GM21360 (cell line): ENCODE data around the gene LZTR1.
"Not testable (repeated sequence)": the region's sequence is repeated elsewhere in the genome, so short reads cannot be mapped to it uniquely, and the experiment has no call there.

ENCODE experiments used
- ATAC-seq: cut with Tn5 transposase; IDR thresholded peaks from one replicate; pipeline ENCODE4 v1.9.1; 2021; ENCODE audit warnings: mild to moderate bottlenecking, moderate library complexity; ENCODE audit not compliant: unreplicated experiment

LZTR1 gene

DNA sequence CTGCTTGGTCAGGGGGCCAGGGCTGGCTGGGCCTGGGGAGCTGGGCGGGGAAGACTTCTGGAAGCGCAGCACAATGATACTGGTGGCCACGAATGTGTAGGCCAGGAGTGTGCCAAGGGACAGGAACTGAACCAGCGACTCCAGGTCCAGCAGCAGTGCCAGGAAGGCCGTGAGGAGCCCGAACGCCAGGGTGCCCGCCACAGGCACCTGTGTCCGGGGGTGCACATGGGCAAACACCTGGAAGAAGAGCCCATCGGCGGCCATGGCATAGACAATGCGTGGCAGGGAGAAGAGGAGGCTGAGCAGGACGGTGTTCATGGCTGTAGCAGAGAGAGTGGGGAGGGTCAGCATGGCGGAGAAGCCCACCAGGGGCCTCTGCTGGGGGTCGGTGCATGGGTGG lies 47.9 kb downstream of the LZTR1 start:
- ATAC-seq = no peak

DNA sequence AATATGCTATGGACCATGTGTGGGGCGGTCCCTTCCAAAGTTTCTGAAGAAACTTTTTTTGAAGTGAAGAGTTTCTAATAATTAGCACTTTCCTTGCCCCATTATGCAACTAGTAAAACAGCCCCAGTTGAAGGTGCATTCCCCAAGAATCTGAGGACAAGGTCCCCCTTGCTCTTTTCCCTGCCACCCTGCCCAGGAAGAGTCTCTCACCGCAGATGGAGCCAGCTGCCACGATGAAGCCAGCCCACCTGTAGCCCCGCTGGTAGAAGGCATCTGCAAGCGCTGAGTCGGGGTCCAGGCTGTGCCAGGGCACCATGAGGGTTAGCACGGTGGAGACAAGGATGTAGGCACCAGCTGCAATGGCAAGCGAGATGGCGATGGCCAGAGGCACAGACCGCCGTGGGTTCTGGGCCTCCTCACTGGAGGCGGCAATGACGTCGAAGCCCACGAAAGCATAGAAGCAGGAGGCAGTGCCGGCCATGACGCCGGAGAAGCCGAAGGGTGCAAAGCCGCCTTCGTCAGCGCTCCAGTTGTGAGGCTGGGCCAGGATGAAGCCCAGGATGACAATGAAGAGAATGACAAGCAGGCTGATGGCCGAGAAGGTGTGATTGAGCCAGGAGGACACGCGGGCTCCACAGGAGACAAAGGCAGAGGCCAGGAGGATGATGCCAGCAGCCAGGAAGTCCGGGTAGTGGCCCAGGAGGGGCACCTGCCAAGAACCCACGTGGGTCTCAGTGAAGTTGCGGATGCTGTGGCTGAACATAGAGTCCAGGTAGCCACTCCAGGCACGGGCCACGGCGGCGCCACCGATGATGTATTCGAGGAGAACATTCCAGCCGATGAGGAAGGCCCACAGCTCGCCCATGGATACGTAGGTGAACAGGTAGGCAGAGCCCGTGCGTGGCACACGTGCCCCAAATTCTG lies 48.8 kb downstream of the LZTR1 start:
- no peak for ATAC-seq

DNA sequence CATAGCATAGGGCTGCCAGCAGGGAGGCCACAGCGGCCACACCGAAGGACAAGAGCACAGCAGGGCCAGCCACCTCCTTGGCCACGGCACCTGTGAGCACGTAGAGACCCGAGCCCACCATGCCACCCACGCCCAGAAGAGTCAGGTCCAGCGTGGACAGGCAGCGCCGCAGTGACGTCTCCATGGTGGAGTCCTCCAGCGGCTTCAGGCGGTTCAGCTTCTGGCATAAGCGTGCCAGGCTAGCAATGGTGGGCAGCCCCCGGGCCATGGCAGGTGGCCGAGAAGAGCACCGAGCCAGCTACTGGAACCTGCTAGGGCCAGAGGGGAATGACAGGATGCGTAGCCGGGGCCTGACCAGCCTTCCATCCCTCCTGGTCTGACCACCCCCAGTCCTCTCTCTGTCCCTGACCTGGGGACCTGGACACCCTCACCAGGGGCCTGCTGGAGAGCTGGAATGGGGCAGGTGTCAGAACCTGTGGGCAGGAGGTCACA lies 49.5 kb downstream of the LZTR1 start:
- no peak for ATAC-seq

DNA sequence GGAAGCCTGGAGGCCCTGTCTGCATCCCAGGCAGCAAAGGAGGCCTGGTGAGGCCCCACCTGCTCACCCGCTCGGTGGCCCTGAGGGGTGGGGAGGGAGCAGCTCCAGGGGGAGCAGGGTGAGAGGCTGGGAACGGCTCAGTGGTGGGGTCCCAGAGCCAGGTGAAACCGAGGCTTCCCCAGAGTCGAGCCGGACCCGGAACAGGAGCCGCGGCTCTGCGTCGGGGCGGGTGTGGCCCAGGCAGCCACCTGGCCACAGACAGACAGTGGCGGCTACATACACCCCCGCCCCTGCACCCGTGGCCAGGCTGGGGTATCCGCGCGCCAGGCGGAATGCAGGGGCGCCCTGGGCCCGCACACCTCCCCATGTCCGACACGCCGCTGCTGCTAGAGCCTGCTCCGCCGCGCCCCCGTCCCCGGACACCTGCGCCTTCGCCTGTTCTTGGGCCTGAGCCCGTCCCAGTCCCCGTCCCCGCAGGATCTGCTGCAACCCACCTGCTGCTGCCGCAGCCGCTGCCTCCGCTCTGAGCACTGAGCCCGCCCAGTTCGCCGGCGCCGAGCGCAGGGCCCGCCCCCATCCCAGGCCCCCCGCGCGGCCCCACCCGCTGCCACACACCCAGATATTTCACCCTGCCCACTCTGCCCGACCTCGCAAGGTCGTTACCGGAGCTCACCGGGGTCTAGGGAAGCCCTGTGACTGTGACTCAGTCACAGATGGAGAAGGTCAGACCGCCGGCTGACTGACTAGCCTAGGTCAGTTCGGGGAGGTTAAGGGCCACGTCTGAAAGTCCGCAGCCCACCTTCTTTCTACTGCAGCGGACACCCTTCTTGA lies 50.2 kb downstream of the LZTR1 start, which contains the start of gene SLC7A4:
Gene SLC7A4, minus strand, starts transcription at position 525 of the 831 bp plus-strand sequence. CDS start 749 bp downstream, outside the sequence.
- no peak for ATAC-seq

DNA sequence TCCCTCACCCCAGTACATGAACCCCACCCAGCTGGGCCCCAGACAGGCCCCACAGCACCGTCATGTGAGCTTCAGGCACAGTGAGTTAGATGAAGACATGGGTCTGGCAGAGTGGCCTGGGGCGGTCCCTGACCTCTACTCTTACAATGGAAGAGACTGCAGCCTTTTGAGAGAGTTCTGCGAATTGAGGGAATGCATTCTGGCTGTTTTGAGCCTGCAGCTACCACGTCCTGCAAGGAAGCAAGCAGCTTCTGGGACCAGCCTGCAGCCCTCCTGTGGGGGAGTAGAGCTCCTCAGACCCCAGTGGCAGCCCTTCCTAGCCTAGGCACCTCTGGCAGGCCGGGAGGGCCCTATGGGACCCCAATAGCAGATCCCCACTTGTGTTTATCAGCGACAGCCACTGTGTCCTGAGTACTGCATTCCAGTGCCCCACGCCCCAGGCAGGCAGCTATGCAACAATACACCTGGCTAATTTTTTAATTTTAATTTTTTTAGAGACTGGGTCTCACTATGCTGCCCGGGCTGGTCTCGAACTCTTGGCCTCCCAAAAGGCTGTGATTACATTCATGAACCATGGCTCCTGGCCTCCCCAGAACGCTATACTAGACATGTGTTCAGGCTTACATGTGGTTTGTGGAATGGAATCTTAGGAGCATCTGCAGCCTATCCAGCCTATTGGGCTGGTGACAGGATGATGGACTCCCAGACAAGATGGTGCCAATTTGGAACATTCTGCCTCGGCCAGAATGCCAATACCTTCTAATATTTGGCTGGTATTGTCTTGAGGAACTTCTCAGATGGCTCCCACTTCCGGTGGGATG lies 51.0 kb downstream of the LZTR1 start:
- no peak for ATAC-seq

DNA sequence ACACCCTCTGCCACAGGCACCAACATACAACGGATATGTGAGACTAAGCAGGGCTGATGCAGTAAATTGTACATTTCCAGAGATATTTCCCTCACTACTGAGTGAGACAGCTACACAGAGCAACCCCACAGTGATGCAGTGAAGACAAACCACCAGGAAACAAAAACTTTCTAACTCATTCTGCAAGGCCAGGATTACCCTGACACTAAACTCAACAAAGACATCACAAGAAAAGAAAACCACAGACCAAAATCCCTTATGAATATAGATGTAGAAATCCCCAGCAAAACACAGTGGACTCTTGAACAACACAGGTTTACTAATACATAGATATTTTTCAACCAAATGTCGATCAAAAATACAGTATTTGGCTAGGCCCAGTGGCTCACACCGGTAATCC lies 51.8 kb downstream of the LZTR1 start:
- ATAC-seq = no peak

DNA sequence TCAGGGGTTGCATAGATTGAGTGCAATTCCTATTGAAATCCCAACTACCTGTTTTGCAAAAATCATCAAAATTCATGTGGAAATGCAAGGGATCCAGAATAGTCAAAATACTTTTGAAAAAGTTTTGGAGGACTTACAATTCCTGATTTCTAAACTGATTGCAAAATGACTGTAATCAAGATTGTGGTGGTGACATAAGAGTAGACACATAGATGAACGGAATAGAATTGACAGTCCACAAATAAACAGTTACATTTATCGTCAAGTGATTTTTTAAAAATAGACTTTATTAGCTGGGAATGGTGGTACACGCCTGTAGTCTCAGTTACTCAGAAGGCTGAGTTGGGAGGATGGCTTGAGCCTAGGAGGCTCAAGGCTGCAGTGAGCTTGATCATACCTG lies 52.9 kb downstream of the LZTR1 start:
- ATAC-seq = no peak

DNA sequence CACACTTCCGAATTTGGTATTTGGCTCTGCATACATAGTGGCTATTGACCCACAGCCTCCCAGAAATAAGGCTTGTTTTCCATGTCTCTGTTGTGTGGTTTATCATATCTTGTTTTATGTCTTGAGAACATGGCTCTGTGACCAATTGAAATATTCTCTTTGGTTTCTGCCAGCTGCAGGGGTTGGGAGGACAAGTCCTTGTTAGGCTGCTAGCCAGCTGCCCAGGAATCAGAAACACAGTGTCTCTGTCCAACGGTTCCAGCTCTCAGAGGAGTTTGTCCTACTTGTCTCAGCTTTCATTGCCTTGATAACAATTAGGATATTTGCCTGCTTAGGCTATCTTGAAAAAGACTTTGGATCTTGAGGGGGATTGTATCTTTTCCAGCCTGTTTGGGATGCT lies 56.3 kb downstream of the LZTR1 start:
- ATAC-seq = no peak

DNA sequence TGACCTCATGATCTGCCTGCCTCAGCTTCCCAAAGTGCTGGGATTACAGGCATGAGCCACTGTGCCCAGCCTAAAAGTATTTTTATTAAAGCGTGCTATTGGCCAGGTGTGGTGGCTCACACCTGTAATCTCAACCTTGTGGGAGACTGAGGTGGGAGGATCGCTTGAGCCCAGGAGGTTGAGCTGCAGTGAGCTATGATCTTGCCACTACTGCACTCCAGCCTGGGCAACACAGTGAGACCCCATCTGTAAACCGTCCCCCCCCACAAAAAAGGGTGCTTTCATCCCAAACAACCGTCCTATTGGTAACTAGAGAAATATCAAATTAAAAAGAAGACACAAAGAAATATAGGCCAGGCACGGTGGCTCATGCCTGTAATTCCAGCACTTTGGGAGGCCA lies 57.1 kb downstream of the LZTR1 start:
- not testable (repeated sequence) for ATAC-seq

DNA sequence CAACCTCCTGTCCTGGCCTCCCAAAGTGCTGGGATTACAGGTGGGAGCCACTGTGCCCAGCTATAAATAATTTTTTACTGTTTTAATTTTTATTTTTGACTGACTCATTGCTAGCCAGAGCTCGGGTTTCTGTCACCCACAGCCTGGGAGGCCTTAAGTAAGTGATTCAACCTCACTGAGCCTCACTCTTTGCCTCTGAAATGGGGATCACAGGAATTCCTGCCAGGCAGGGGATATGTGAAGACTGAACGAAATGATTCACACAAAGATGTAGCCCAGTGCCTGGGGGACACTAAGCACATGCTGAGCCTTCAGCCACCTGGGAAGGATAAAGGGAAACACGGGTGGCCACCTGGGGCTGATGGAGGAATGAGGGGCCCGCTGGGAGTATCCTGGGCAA lies 59.8 kb downstream of the LZTR1 start:
- no peak for ATAC-seq

DNA sequence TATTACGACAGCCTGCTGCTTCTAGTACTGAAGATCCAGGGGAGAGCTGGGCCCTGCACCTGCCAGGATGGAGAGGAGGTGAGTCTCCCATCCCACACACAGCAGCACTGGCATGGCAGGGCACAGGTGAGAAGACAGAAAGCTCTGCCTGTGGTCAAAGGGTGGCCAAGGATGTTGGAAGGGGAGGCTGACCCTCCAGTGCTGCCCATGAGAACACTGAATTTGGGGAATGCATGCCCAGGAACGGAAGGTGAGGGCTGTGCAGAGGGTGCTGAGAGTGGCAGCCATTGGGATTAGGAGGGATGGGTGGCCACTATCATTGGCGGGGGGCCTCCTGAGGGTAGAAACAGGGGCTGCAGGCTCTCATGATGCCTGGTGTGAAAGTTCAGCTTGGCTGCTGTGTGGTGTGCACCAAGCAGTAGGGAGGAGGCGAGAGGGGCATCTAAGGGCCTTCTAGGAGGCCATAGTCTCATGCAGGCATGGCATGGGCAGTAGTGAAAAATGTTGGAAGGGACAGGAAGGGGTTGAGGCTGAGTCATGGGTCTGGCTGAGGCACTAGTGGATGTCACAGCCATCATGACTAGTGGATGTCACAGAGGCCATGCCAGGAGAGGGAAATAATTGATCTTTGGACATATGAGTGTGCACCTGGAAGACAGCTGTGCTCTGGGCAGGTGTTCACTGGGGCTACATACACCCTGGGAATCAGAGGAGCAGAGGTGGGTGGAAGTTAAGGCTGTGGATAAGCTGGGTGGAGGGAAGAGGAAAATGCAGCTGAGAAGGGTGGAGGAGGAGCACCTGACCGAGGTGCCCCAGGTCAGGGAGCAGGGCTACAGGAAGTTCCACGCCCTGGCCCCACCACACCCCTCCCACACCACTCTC lies 61.1 kb downstream of the LZTR1 start:
- ATAC-seq = no peak

DNA sequence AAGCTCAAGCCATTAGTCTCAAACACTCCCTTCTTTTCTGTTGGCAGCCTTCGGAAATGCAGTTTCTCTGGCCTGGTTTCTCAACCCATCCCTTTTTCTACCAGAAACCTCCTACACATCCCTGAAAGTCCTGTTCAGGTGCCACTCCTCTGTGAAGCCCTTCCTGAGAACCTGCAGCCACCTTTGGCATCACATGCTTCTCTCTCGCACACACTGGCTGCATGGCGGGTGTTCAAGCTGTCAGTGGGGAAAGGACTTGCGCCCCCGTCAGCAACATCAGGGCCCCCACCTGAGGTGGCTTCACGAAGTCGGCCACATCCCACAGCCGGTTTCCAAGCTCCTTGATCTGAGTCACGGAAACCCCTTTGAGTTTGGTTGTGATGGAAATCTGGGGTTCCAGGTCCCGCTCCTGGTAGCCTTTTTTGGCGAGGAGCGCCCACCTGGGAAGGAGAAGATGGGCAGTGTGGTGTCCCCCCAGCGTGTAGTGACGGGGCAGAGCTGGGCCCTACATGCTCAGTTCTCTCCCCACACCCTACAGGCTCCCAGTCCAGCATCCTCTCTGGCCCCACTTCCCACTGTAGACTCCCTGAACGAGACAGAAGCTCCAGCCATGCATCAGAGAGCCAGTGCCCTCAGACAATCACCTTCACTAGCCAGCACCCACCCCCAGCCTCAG lies 61.9 kb downstream of the LZTR1 start:
- no peak for ATAC-seq

DNA sequence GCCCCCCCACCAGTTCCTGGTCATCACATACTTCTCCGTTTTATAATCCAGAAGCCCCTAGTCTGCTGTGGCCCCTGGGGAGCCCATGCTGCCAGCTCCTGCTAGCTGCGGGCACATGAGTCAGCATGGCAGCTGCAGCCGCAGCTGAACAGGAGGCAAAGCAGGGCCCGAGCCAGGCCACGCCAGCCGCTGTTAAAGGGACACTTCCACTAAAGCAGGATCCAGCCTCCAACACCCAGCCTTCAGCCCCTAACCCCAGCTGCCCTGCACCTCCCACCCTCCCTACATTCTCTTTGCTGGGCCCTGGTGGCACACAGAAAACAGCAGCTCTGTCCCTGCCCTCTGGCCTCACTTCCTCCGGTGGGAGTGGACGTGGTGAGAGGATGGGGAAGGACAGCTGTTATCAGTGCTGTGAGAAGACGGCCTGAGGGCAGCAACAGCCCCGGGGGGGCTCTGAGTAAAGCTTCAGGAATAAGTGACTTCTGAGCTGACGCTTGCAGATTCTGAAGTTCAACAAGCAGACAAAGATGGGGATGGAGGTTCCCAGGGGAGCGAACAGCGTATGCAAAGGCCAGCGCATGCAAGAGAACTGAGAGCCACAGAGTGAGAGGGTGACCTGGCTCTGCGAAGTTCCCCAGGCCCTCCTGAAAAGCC lies 63.0 kb downstream of the LZTR1 start:
- ATAC-seq = no peak

DNA sequence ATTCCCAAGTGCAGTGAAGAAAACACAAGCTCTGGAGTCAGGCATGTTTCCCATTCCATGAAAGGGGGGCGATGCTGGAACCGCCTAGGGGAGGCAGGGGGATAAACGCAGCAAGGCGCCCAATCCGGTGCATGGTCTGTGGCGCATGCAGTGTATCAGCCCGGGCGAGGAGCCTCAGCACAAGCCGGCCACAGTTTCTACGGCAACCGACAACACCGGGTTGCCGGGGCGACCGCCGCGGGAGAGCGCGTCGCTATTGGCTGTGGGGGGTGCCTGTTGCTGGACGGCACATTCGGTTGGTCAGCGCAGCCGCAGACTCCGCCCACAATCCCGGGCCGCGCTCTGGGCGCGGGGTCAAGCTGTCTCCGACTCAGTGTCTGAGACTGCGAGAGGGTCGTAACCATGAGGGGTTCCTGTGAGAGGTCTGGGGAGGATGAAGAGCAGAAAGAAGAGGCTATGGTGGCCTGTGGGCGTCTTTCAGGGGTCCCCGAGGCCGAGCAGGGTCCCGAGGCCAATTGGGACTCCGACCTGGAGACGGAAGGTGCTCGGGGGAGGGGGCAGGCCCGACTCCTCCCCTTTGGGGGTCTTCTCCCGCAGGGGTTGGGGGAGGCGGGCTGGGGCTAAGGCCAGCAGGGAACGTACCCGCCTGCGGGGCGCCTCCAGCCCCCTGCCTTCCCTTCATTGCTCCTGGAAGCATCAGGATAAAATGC lies 63.6 kb downstream of the LZTR1 start, which contains the start of gene LRRC74B:
Gene LRRC74B, plus strand, starts transcription at position 362 of the 710 bp plus-strand sequence. Its CDS starts 41 bp downstream, at position 403.
- ATAC-seq = peak; percentile 70

DNA sequence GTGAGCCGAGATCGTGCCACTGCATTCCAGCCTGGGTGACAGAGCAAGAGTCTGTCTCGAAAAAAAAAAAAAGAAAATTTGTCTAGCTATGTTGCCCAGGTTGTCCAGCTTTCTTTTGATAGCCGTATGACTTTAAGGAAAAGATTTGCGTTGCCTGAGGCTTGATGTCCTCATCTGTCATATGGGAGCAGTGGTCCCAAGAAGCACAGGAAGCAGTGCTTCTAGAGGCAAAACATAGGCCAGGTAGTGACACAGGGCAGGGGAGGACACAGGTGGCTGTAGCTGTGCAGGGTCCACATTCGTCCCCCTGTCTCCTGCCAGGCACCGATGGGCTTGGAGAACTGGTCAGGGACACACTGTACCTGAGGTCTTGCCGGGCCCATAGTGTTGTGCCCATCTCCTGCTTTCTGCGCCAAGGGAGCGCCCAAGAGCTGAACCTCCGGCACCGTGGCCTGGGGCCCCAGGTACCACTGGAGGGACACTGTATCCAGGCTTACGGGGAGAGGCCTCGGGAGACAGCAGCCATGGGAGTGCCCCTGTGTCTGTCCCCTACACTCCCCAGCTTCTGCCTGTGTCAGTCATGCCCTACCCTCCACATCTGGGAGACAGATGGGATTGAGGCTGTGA lies 65.1 kb downstream of the LZTR1 start:
- ATAC-seq = no peak

DNA sequence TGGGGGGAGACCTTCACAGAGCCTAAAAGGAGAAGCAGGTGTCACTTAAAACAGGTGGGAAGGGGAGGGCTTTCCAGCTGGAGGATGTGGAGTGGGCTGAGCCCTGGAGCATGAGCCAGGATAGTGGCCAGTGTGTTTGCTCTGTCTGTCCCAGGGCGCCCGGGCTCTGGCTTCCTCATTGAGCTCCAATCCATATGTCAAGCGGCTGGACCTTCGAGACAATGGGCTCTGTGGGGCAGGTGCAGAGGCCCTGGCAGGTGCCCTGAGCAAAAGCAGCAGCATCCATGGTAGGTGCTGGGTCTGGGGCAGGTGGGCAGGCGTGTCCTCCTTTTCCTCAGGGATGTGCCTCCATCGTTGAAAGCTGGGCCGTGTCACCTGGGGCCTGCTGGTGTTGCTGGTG lies 65.6 kb downstream of the LZTR1 start:
- ATAC-seq = no peak

DNA sequence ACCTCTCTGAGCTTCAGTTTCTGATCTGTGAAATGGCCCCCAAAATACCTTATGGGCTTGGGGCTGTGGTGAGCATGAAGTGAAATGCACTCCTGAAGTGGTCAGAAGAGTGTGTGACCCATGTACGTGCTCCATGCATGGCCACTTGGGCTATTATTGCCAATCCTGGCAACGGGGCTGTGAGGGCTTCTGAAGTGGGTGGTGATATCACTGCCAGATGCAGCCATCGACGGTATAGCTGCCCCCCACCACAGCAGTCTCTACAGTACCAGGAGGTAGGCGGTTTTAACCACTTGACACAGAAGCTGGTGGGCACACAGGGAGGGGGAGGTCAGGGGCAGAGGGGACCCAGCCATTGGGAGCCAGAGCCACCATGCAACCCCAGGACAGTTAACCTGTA lies 66.4 kb downstream of the LZTR1 start:
- ATAC-seq = not testable (repeated sequence)
